Measurements from ENCODE around the gene ARMC5.

DNA sequence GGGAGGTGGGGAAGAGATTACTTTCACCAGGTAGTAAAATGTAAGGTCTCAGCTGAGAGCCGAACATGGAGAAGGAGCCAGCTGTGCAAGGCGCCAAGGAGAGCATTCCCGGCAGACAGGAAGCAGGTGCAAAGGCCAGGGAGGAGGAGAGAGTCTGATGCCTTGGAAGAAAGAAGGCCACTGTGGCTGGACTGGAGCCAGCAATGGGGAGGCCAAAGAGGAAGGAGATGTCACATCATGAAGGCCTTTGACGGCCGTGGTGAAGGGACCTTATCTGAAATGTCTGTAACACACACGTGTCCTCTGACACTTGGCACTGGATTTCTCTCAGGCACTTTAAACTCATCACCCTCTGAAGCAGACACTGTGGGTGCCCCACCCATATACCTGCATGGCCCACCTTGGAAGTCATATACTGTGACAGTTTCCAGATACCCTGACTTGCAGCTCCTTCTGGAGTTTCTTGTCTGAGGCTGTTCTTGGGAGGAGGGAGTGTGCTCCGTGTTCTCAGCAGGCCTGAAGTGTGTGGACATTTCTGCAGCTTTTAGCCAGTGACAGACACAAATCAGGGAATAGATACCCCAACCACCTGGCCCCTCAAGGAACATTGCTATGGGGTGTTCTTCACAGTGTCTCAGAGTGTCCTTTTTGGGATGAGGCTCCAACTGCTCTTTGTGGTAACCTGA, 21.7 kb downstream of the ARMC5 start:
- no peak for TF ChIP-seq POLR2AphosphoS5 (IDR thresholded peaks at IDR 0.05; ENCODE audit: borderline replicate concordance, low read depth, low read length)
- TF ChIP-seq EZH2 (IDR thresholded peaks at IDR 0.05), result no peak

Measured in SK-N-MC (cell line).